ENCODE data around the gene GRAMD2A.

Gene GRAMD2A

GRCh38 chr15:72136170-72137051, 61.2 kb downstream of the GRAMD2A start:
- no peak for DNase-seq (ENCODE audit: low read depth)

GRCh38 chr15:72135719-72136118, 61.9 kb downstream of the GRAMD2A start:
- no peak for DNase-seq (ENCODE audit: low read depth)

DNA sequence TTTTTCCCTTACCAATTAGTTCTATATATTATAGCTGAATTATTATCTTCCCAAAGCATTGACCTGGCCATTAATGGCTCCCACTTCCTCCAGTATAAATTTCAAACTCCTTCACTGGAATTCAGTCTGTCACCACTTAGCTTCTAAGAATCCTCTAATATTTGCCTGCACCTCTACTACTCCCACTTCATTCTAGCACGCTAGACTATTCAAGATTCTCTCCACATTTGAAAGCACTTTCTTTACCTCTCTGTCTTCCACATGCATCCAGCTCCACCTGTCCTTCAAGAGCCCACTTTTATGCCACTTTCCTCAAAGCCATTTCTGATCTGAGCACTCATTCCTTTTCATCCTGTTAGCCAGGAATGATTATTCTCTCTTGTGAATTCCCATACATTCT, 64.4 kb downstream of the GRAMD2A start:
- DNase-seq (ENCODE audit: low read depth) = no peak

DNA sequence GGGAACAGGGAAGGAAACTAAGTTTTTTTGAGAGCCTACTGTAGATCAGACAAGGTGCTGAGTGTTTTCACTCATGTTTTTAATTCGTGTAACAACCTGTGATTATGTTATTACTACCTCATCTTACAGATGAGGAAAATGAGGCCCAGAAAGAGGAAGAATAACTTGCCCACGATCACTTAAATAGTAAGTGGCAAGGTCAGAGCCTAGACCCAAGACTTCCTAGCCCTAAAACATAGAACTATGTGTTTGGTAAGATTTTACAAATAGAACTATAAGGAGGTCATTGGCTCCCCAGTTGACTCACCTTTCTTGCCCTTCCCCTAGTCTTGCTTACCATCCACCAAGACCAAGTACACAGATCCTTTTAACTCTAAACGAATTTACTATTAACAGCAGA, 65.7 kb downstream of the GRAMD2A start:
- DNase-seq (ENCODE audit: low read depth) = no peak

DNA sequence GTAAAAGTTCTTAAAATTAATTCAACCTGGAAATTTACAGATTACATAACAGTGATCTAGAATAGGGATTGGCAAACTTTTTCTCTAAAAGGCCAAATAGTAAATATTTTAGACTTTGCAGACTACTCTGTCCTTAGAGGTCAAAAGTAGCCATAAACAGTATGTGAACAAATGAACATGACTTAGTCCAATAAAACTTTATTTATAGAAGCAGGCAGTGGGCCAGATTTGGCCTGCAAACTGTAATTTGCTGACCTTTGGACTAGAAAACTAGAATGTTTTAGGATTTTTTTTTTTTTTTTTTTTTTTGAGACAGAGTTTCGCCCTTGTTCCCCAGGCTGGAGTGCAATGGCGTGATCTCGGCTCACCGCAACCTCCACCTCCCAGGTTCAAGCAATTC, 67.3 kb downstream of the GRAMD2A start:
- no peak for DNase-seq (ENCODE audit: low read depth)

DNA sequence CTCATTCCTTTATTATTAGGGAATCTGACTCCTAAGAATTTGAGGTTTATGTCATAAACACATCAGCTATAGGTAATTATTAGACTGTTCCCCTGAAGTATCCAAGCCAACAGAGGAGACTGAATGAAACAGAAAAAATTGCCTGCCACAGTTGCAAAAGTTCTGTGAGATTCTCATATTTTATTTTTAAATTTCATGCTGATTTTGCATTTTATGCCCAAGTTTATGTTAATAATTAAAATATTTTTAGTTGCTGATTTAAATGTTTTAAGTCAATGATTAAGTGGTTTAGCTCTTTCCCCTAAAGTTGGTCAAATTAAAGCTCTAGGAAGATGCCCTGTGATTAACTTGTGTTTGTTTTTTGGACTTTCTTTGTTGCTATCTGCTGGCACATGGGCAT, 69.2 kb downstream of the GRAMD2A start:
- no peak for DNase-seq (ENCODE audit: low read depth)

DNA sequence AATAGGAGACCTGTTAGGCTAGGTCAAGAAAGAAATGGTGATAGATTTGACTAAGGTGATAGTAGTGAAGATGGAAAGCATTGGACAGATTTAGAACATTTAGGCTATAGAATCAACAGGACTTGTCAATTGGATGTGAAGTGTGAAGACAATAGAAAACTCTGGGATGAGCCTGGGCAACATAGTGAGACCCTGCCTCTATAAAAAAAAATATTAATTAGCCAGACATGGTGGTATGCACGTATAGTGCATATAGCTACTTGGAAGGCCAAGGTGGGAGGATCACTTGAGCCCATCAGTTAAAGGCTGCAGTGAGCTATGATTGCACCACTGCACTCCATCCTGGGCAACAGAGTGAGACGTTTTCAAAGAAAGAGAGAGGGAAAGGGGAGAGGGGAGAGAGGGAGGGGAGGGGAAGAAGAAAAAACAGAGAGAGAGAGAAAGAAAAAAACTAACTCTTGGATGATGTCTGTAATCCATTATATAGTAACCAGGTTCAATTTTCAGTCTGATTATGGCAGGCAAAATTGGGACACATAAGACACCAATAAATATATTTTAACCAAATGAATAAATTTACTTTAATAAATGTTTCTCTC, 69.8 kb downstream of the GRAMD2A start:
- DNase-seq (ENCODE audit: low read depth) = no peak

- DNase-seq (ENCODE audit: low read depth) = no peak
These were observed 73.4 kb downstream of the GRAMD2A start for GRCh38 chr15:72124218-72124617.

DNA sequence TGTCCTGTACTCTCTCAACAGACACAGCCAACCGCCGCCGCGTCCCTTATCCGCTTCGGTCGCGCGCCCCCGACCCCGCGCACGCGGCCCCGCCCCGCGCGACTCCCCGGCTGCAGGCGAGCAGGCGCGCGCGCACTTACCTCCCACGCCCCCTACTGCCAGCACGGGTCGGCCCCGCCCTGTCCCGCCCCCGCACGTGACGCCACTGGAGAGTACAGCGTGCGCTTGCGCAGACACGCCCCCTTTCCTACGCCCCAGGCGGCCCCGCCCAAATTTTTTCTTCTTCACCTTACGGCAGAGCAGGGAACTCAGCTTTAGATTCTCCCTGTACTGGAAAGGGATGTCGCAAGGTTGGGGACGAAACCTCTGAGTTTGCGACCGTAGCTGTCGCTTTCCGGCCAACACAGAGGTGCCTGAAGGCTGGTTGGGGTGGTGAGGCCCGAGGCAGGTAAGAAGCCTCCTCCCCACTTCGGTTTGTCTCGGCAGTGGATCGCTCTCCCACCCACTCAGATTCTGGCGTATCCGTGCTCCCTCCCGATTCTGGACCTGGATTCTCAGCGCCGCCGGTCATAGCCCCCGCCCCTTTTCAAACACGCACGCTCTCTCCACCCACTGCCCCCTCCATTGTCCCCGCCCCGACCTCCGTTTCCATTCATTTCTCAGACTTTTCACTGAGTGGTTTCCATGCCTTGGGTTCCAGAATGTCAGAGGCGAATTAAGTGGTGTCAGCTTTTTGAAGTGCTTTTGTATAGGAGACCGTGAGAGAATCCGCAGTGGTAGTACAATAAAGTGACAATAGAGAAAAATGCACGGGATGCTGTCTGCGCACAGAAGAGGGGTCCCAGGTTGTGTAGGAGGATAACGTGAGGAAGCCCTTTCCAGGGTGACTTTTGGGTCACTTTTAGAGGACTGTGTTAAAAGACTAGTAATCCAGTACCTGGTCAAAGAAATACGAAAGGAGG, 79.3 kb downstream of the GRAMD2A start, which contains the start of the genes MYO9A and SENP8:
MYO9A (minus strand) TSS at position 134 of the 962 bp plus-strand sequence. CDS start 71,587 bp downstream, outside the sequence.
SENP8 (plus strand) TSS at position 387 of the 962 bp plus-strand sequence. CDS start 21,221 bp downstream, outside the sequence.
- peak; percentile 99 for DNase-seq (ENCODE audit: low read depth)

GRCh38 chr15:72117486-72118016, 80.0 kb downstream of the GRAMD2A start:
- peak; percentile 74 for DNase-seq (ENCODE audit: low read depth)

DNA sequence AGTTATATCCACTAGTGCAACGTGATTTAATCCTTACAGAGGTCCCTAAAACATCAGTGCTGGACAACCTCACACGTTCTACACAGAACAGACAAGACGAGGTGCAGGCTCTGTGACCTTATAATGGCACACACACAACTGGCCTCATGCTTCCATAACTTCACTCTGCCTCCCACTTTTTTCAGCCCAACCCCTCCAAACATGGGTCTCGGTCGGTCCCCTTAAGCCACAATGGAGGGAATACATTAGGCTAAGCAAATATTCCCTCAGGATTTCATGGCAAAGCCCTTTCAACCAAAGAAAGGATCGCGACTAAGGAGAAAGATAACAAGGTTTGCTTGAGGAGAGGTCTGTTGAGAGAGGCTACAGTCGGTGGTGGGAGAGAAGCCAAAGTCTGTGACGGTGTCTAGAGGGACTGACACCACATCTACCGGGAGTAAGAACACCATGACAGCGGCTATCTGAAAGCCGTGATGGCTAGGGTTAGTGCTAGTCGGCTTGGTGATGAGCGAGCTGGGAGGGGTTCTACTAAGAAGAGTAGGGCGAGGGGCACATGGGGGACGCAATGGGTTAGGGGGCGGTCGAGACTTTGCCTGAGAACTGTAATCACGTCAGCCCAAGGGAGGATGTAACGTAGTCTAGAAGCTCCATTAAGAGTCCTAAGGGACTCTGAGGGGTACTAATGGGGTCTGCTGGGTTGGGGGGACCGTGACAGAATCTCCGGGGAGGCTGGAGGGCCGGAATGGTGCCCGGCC, 80.7 kb downstream of the GRAMD2A start:
- DNase-seq (ENCODE audit: low read depth) = peak; percentile 33

- no peak for DNase-seq (ENCODE audit: low read depth)
These were observed 84.1 kb downstream of the GRAMD2A start for GRCh38 chr15:72113347-72114031.

DNA sequence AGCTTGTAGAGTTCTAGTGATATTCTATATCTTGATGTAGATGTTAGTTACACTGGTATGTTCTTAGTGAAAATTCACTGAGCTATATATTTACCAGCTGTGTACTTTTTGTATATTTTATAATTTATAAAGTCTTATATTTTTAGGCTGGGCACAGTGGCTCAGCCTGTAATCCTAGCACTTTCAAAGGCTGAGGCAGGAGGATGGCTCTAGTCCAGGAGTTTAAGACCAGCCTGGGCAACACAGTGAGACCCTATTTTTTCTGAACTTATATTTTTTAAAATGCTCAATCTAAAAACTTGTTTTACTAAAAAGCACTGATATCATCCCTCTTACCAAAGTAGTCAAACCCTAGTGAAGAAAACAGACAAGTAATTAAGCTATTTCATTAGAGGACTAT, 84.8 kb downstream of the GRAMD2A start:
- DNase-seq (ENCODE audit: low read depth) = no peak

DNA sequence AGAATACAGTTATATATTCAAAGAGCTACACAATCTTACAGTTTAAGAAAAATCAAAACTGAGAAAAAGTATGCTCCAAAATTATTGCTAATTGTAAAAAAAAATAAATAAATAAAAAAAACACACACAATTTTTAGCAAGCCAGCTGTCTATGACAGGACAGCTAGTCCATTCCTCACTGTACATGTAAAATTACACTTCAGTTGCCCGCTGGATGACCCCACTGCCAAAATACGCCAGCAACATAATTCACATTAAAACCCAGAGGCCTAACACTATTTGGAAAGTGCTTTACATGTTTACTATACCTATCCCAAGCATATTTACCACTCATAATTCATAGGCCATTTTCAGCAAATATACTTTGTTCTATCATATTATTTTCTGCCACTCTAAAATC, 85.5 kb downstream of the GRAMD2A start:
- DNase-seq (ENCODE audit: low read depth) = no peak

DNA sequence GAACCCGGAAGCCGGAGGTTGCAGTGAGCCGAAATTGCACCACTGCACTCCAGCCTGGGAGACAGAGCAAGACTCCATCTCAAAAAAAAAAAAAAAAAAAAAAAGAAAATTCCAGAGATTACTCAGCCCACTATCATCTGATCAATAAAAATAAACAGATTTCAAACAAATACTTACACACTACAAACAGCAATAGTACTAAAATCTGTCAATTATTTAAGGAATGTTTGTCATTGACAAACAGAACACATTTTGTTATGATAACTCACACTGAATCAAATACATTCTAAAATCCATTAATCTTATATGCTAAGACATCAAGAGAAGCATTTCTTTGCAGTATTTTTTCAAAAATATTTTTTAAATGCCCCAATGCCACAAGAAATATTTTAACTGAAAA, 87.2 kb downstream of the GRAMD2A start:
- DNase-seq (ENCODE audit: low read depth) = peak; percentile 42

Data from HS-27A (cell line).